HepG2 (cell line): ENCODE data around the gene PFAS. TPM values are rescaled to one million over a fixed set of nuclear protein-coding genes. Genes with fewer than 3 reads are reported as not detected.

ENCODE experiments used
- ARNT ChIP-seq: fragments of 450-650 bp; IDR thresholded peaks from 2 replicates; pipeline ENCODE4 v1.6.1; 2017
- ASH2L ChIP-seq: fragments of 300-600, 200-600 bp; sonication (generic); IDR thresholded peaks from 2 replicates; pipeline ENCODE4 v1.7.0; 2017; ENCODE audit warnings: low read depth, mild to moderate bottlenecking, moderate library complexity, mixed read lengths, low read length; ENCODE audit not compliant: insufficient read length
- KAT7 ChIP-seq: IDR thresholded peaks from 2 replicates; pipeline ENCODE4 v1.6.1; 2018; ENCODE audit warnings: borderline replicate concordance, missing compliant biosample characterization
- KLF6 ChIP-seq: IDR thresholded peaks from 2 replicates; pipeline ENCODE4 v1.8.0; 2016; ENCODE audit warnings: missing biosample characterization, missing genetic modification reagents
- NFIC ChIP-seq: IDR thresholded peaks from 2 replicates; pipeline ENCODE4 v1.6.1; 2012; ENCODE audit warnings: mild to moderate bottlenecking, low read length, inconsistent platforms
- NRL ChIP-seq: sonication (generic); formaldehyde crosslinking; IDR thresholded peaks from 2 replicates; pipeline ENCODE4 v1.5.0; 2020; ENCODE audit warnings: missing genetic modification reagents, mild to moderate bottlenecking, moderate library complexity, borderline replicate concordance
- SALL2 ChIP-seq: sonication (generic); formaldehyde crosslinking; IDR thresholded peaks from 2 replicates; pipeline ENCODE4 v1.8.1; 2023; ENCODE audit warnings: mild to moderate bottlenecking, missing genetic modification reagents, inconsistent platforms
- SRSF1 ChIP-seq: fragments of 200-400 bp; formaldehyde crosslinking; optimal IDR thresholded peaks from 2 replicates; pipeline ENCODE3; 2017; ENCODE audit warnings: mild to moderate bottlenecking, low read depth, low read length, moderate library complexity
- TEAD2 ChIP-seq: sonication (generic); formaldehyde crosslinking; IDR thresholded peaks from 2 replicates; pipeline ENCODE4 v1.9.0; 2021; ENCODE audit warnings: missing genetic modification reagents
- ZC3H4 ChIP-seq: sonication (generic); formaldehyde crosslinking; IDR thresholded peaks from 2 replicates; pipeline ENCODE4 v1.4.0; 2020; ENCODE audit warnings: missing genetic modification reagents, borderline replicate concordance
- ZNF296 ChIP-seq: sonication (generic); formaldehyde crosslinking; conservative IDR thresholded peaks from 2 replicates; pipeline ENCODE4 v1.5.0; 2020; ENCODE audit warnings: mild to moderate bottlenecking, missing genetic modification reagents
- ZNF331 ChIP-seq: sonication (generic); formaldehyde crosslinking; IDR thresholded peaks from 2 replicates; pipeline ENCODE4 v1.4.0; 2020; ENCODE audit warnings: missing genetic modification reagents
- ZNF34 ChIP-seq: sonication (generic); formaldehyde crosslinking; IDR thresholded peaks from 2 replicates; pipeline ENCODE4 v1.4.0; 2020; ENCODE audit warnings: mild to moderate bottlenecking, missing genetic modification reagents, borderline replicate concordance
- ZNF407 ChIP-seq: sonication (generic); formaldehyde crosslinking; IDR thresholded peaks from one replicate; pipeline ENCODE4 v1.5.1; 2020; ENCODE audit warnings: mild to moderate bottlenecking, missing genetic modification reagents; ENCODE audit errors: not compliant biosample characterization
- ZNF687 ChIP-seq: sonication (generic); formaldehyde crosslinking; IDR thresholded peaks from 2 replicates; pipeline ENCODE4 v1.5.1; 2020; ENCODE audit warnings: mild to moderate bottlenecking, missing genetic modification reagents, moderate library complexity
- ZNF75D ChIP-seq: sonication (generic); formaldehyde crosslinking; IDR thresholded peaks from 2 replicates; pipeline ENCODE4 v1.8.1; 2023; ENCODE audit warnings: missing genetic modification reagents, mild to moderate bottlenecking, borderline replicate concordance
- ZSCAN12 ChIP-seq: sonication (generic); formaldehyde crosslinking; IDR thresholded peaks from 2 replicates; pipeline ENCODE4 v1.9.0; 2021; ENCODE audit warnings: mild to moderate bottlenecking, missing genetic modification reagents
- ZZZ3 ChIP-seq: sonication (generic); formaldehyde crosslinking; IDR thresholded peaks from 2 replicates; pipeline ENCODE4 v1.4.0; 2020; ENCODE audit warnings: missing genetic modification reagents, mild to moderate bottlenecking, borderline replicate concordance
- polyA plus RNA-seq, 8 experiments: library from polyadenylated mRNA; depleted of rRNA in 3 of 8; stranded (reverse) in 7 of 8; unstranded in 1 of 8; fragments of >200 nt; fragmentation: Illumina TruSeq in 4 of 8; extraction: Trizol in 4 of 8; gene quantifications; 2 replicates each; pipeline versions ENCODE4 v1.2.1 to v1.2.3, GENCODE V29; 2011 to 2016; ENCODE audit warnings: low read depth in 4 of 8, missing spikeins in 1 of 8, mixed read lengths in 1 of 8; ENCODE audit not compliant: insufficient read depth in 1 of 8
- total RNA-seq, 5 experiments: library from RNA; depleted of rRNA; stranded (reverse); fragments of >200 nt; fragmentation: Illumina TruSeq; extraction: Trizol; gene quantifications; 2 replicates each; pipeline ENCODE4 v1.2.3, GENCODE V29; 2016; ENCODE audit warnings: low read depth in 1 of 5

The PFAS gene
- total and polyA plus RNA-seq, 2 of the 13 experiments (the other 11 are each of a cell fraction or from before 2014, with no cell fraction given), result 49.4 to 58.2 TPM

- no peak for TF ChIP-seq ZNF407
- peak; percentile 86 for TF ChIP-seq SRSF1
- no peak for TF ChIP-seq ZNF296 (CRISPR knock-in tag)
- TF ChIP-seq TEAD2, result no peak
- no peak for TF ChIP-seq ZNF34
- TF ChIP-seq ZZZ3 (CRISPR knock-in tag), result no peak
- no peak for TF ChIP-seq ZC3H4 (CRISPR knock-in tag)
- 0 out of 2 replicates have a peak, but pooled peaks have one; percentile 45 for TF ChIP-seq ZSCAN12 (CRISPR knock-in tag)
- peak; percentile 66; the same call in 1 of the 2 replicates for TF ChIP-seq KAT7 (CRISPR knock-in tag)
- peak; percentile 2 for TF ChIP-seq ASH2L
- no peak for TF ChIP-seq NRL (CRISPR knock-in tag)
- TF ChIP-seq ARNT, result no peak
- peak; percentile 65 for TF ChIP-seq ZNF687
- peak; percentile 63; the same call in 1 of the 2 replicates for TF ChIP-seq NFIC
- TF ChIP-seq KLF6 (CRISPR knock-in tag), result no peak; the same call in 1 of the 2 replicates
- TF ChIP-seq ZNF75D, result peak; percentile 72; the same call in 1 of the 2 replicates
- peak; percentile 24; the same call in 1 of the 2 replicates for TF ChIP-seq SALL2 (CRISPR knock-in tag)
- no peak; the same call in 1 of the 2 replicates for TF ChIP-seq ZNF331
These were observed 27.3 kb upstream of the PFAS start (continued) for GRCh38 chr17:8221663-8222379.
